ENCODE data around the gene CLEC16A.

The CLEC16A gene

GRCh38 chr16:10944249-10945064 is at the start of gene CLEC16A:
CLEC16A (plus strand) TSS chr16:10944564; CDS start chr16:10944718, 154 bp downstream.
- CTCF ChIA-PET, result interaction anchor here (0.6 to 2.0 kb wide), 2 partner anchors 10 to 19 kb away, joined by 4 to 7 read pairs; no protein-coding TSS in a partner anchor
- peak; percentile 95 for DNase-seq (ENCODE audit: low spot score)
- peak within 1 kb of the TSS; percentile 63 for H3K27ac ChIP-seq
- POLR2A ChIA-PET (ENCODE audit: low non-redundant PET), result interaction anchor here (0.6 kb wide), 1 partner anchor 86 kb away, joined by 3 read pairs; no protein-coding TSS in a partner anchor
- TF ChIP-seq, protein P1, sequence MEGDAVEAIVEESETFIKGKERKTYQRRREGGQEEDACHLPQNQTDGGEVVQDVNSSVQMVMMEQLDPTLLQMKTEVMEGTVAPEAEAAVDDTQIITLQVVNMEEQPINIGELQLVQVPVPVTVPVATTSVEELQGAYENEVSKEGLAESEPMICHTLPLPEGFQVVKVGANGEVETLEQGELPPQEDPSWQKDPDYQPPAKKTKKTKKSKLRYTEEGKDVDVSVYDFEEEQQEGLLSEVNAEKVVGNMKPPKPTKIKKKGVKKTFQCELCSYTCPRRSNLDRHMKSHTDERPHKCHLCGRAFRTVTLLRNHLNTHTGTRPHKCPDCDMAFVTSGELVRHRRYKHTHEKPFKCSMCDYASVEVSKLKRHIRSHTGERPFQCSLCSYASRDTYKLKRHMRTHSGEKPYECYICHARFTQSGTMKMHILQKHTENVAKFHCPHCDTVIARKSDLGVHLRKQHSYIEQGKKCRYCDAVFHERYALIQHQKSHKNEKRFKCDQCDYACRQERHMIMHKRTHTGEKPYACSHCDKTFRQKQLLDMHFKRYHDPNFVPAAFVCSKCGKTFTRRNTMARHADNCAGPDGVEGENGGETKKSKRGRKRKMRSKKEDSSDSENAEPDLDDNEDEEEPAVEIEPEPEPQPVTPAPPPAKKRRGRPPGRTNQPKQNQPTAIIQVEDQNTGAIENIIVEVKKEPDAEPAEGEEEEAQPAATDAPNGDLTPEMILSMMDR (conservative IDR thresholded peaks at IDR 0.05; ENCODE audit: low read depth), result no peak

- ChIA-PET CTCF (interaction anchor here (0.6 kb wide), 1 partner anchor 422 kb away, joined by 9 read pairs; no protein-coding TSS in a partner anchor), POLR2A (ENCODE audit: low non-redundant PET) (no interaction called here)
- no peak overlapping the region for H3K27ac ChIP-seq
- TF ChIP-seq, protein P1 (conservative IDR thresholded peaks at IDR 0.05; ENCODE audit: low read depth), result no peak
- peak; percentile 60 for DNase-seq (ENCODE audit: low spot score)
Observed at GRCh38 chr16:10895053-10895946, 49.1 kb upstream of the CLEC16A start.

DNA sequence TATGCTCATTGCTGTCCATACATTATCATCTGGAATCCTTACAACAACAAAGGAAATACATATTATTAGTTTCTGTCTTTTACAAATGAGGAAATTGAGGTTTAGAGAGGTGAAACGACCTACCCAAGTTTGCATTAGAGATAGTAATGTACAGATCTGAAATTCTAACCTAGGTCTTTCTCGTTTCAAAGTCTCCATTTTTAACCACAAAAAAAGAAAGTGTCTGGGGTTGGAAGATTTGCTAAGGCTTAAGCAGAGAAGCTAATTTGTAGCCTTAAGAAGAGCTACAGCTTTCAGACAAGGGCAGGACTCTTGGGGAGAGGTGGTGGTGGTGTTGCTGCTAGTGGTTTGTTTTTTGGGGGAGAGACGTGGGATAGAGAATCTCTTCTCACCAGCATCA is 48.2 kb upstream of the CLEC16A start:
- TF ChIP-seq, protein P1 (conservative IDR thresholded peaks at IDR 0.05; ENCODE audit: low read depth), result no peak
- ChIA-PET CTCF (interaction anchor here (0.6 kb wide), 2 partner anchors 16 to 1733 kb away, joined by 3 to 4 read pairs; no protein-coding TSS in a partner anchor), POLR2A (ENCODE audit: low non-redundant PET) (no interaction called here)
- H3K27ac ChIP-seq, result no peak overlapping the region
- DNase-seq (ENCODE audit: low spot score), result no peak

- H3K27ac ChIP-seq, result no peak overlapping the region
- no peak for DNase-seq (ENCODE audit: low spot score)
- TF ChIP-seq, protein P1 (conservative IDR thresholded peaks at IDR 0.05; ENCODE audit: low read depth), result no peak
- POLR2A ChIA-PET (ENCODE audit: low non-redundant PET), result no interaction called here
- CTCF ChIA-PET, result interaction anchor here (0.6 kb wide), 1 partner anchor 15 kb away, joined by 4 read pairs; no protein-coding TSS in a partner anchor
Observed at GRCh38 chr16:10896723-10897122, 47.6 kb upstream of the CLEC16A start.

GRCh38 chr16:10897134-10897533 is 47.2 kb upstream of the CLEC16A start:
- DNase-seq (ENCODE audit: low spot score), result no peak
- CTCF ChIA-PET, result no interaction called here
- POLR2A ChIA-PET (ENCODE audit: low non-redundant PET), result no interaction called here
- TF ChIP-seq, protein P1 (conservative IDR thresholded peaks at IDR 0.05; ENCODE audit: low read depth), result no peak
- H3K27ac ChIP-seq, result no peak overlapping the region

DNA sequence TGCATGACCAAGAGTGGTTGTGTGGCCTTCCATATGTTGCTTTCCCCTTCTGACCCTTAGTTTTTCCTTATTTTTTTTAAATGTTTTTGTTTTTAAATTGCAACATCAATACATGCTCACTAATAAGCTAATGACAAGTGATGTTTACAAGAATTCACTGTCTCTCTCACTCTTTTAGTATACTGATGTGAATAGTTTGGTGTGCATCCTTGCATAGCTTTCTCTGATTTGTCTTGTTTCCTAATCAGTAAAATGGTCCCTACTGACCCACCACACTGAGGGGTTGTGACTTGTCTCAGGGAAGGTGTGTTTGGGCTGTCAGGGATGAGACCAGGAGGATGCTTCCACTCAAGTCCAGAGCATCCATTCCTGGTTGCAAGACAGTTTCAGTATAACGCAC is 41.4 kb upstream of the CLEC16A start:
- TF ChIP-seq, protein P1 (conservative IDR thresholded peaks at IDR 0.05; ENCODE audit: low read depth), result no peak
- DNase-seq (ENCODE audit: low spot score), result no peak
- ChIA-PET POLR2A (ENCODE audit: low non-redundant PET) (no interaction called here), CTCF (interaction anchor here (0.6 kb wide), 1 partner anchor 510 kb away, joined by 4 read pairs; no protein-coding TSS in a partner anchor)
- no peak overlapping the region for H3K27ac ChIP-seq

All from RWPE1 (cell line).